Measurements from ENCODE around the gene PLXNA4.
"Not testable (repeated sequence)": the region's sequence is repeated elsewhere in the genome, so short reads cannot be mapped to it uniquely, and the experiment has no call there.

Gene PLXNA4

DNA sequence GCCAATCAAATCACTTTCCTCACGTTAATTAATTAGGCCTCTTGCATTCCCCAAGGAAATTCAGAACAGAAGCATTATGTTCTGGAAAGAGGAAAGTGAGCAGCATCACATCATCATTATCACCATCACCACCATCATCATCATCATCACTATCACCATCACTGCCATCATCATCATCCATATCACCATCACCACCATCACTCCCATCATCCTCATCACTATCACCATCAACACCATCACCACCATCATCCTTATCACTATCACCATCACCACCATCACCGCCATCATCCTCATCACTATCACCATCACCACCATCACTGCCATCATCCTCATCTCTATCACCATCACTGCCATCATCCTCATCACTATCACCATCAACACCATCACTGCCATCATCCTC lies 31.4 kb upstream of the PLXNA4 start:
- TF ChIP-seq, protein P1, sequence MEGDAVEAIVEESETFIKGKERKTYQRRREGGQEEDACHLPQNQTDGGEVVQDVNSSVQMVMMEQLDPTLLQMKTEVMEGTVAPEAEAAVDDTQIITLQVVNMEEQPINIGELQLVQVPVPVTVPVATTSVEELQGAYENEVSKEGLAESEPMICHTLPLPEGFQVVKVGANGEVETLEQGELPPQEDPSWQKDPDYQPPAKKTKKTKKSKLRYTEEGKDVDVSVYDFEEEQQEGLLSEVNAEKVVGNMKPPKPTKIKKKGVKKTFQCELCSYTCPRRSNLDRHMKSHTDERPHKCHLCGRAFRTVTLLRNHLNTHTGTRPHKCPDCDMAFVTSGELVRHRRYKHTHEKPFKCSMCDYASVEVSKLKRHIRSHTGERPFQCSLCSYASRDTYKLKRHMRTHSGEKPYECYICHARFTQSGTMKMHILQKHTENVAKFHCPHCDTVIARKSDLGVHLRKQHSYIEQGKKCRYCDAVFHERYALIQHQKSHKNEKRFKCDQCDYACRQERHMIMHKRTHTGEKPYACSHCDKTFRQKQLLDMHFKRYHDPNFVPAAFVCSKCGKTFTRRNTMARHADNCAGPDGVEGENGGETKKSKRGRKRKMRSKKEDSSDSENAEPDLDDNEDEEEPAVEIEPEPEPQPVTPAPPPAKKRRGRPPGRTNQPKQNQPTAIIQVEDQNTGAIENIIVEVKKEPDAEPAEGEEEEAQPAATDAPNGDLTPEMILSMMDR (IDR thresholded peaks at IDR 0.05; ENCODE audit: low read depth, low read length), result no peak
- H3K4me3 ChIP-seq (ENCODE audit: low read depth, low read length), result no peak overlapping the region
- no peak for DNase-seq
- no peaks in the 10 kb centered on the region for H3K36me3 ChIP-seq
- no peaks in the 10 kb centered on the region for H3K9me3 ChIP-seq
- no peaks in the 10 kb centered on the region for H3K4me1 ChIP-seq
- H3K27me3 ChIP-seq, result no peaks in the 10 kb centered on the region

DNA sequence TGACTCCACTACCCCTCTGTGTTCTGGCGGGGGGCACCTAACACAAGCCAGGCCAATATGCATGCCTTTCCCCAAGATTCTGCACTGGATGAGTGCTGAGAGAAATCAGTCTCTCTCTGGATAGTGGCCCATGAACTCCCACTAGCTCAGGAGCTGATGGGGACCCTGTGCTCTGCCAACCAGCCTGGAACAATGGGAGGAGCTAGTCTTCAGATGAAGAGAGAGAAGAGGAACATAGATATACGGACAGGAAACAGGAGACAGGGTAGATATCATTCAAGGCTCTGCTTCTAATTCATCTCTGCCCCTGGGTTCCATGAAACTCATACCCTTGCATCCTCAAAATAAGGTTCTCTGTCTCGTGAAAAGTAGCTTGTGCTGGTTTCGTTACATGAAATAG lies 27.9 kb upstream of the PLXNA4 start:
- TF ChIP-seq, protein P1 (IDR thresholded peaks at IDR 0.05; ENCODE audit: low read depth, low read length), result no peak
- H3K36me3 ChIP-seq, result no peaks in the 10 kb centered on the region
- no peaks in the 10 kb centered on the region for H3K9me3 ChIP-seq
- no peaks in the 10 kb centered on the region for H3K4me1 ChIP-seq
- H3K27me3 ChIP-seq, result no peaks in the 10 kb centered on the region
- H3K4me3 ChIP-seq (ENCODE audit: low read depth, low read length), result no peak overlapping the region
- no peak for DNase-seq

- Histone ChIP-seq H3K36me3 (no peaks in the 10 kb centered on the region), H3K4me3 (ENCODE audit: low read depth, low read length) (no peak overlapping the region), H3K27me3 (no peaks in the 10 kb centered on the region), H3K4me1 (no peaks in the 10 kb centered on the region), H3K9me3 (no peaks in the 10 kb centered on the region)
- TF ChIP-seq, protein P1 (IDR thresholded peaks at IDR 0.05; ENCODE audit: low read depth, low read length), result no peak
- DNase-seq, result no peak
Observed at GRCh38 chr7:132603220-132603833, 27.1 kb upstream of the PLXNA4 start.

- no peaks in the 10 kb centered on the region for H3K4me1 ChIP-seq
- TF ChIP-seq, protein P1 (IDR thresholded peaks at IDR 0.05; ENCODE audit: low read depth, low read length), result no peak
- H3K36me3 ChIP-seq, result no peaks in the 10 kb centered on the region
- DNase-seq, result no peak
- no peak overlapping the region for H3K4me3 ChIP-seq (ENCODE audit: low read depth, low read length)
- H3K9me3 ChIP-seq, result no peaks in the 10 kb centered on the region
- no peaks in the 10 kb centered on the region for H3K27me3 ChIP-seq
Observed at GRCh38 chr7:132601783-132602182, 25.5 kb upstream of the PLXNA4 start.

- TF ChIP-seq, protein P1 (IDR thresholded peaks at IDR 0.05; ENCODE audit: low read depth, low read length), result no peak
- H3K4me3 ChIP-seq (ENCODE audit: low read depth, low read length), result no peak overlapping the region
- H3K36me3 ChIP-seq, result no peaks in the 10 kb centered on the region
- DNase-seq, result no peak
- H3K4me1 ChIP-seq, result peaks cover 6% of the 10 kb centered on the region; the same call in 1 of the 2 replicates
- no peaks in the 10 kb centered on the region for H3K27me3 ChIP-seq
- no peaks in the 10 kb centered on the region for H3K9me3 ChIP-seq
Observed at GRCh38 chr7:132596588-132596987, 20.3 kb upstream of the PLXNA4 start.

- H3K4me1 ChIP-seq; H3K9me3 ChIP-seq; H3K36me3 ChIP-seq; H3K27me3 ChIP-seq; DNase-seq; H3K4me3 ChIP-seq (ENCODE audit: low read depth, low read length): not testable (repeated sequence)
Observed at GRCh38 chr7:132594741-132595140, 18.5 kb upstream of the PLXNA4 start.
